Measurements from ENCODE around the gene CDK19. TPM values are rescaled to one million over a fixed set of nuclear protein-coding genes. Genes with fewer than 3 reads are reported as not detected.

Gene CDK19
- polyA plus RNA-seq, 1 of the 3 experiments (the other 2 are of a cell fraction), result 6.5 TPM

GRCh38 chr6:110587328-110587727, 227.9 kb downstream of the CDK19 start:
- Histone ChIP-seq H3K9me3 (no peaks in the 10 kb centered on the region), H3K4me3 (ENCODE audit: low read depth in 2 of 2, low read length in 1 of 2) (no peak overlapping the region), H3K27me3 (ENCODE audit: insufficient read depth) (no peaks in the 10 kb centered on the region), H3K36me3 (replicated peaks in 1 of 2; ENCODE audit: control insufficient read depth in 1 of 2, insufficient read depth in 2 of 2, low read length in 1 of 2) (no peaks in the 10 kb centered on the region), H3K4me1 (ENCODE audit: control insufficient read depth in 1 of 2, insufficient read depth in 2 of 2, low read depth in 1 of 2, low read length in 1 of 2) (no peaks in the 10 kb centered on the region), H3K4me2 (no peak overlapping the region), H4K20me1 (ENCODE audit: insufficient read depth) (no peaks in the 10 kb centered on the region), H3F3A (replicated peaks; ENCODE audit: insufficient read depth) (no peaks in the 10 kb centered on the region), H3K9ac (no peak overlapping the region), H3K27ac (ENCODE audit: low read depth in 2 of 2, low read length in 1 of 2) (no peak overlapping the region), H3K79me2 (ENCODE audit: insufficient read depth) (no peaks in the 10 kb centered on the region), H2AFZ (ENCODE audit: low read depth) (no peak overlapping the region), H3K9me2 (no peaks in the 10 kb centered on the region)
- TF ChIP-seq RCOR1 (IDR thresholded peaks at IDR 0.05; ENCODE audit: low read length) (no peak), JUND (IDR thresholded peaks at IDR 0.05) (no peak), IRF3 (IDR thresholded peaks at IDR 0.05; ENCODE audit: low read depth, low read length) (no peak), CTCF (IDR thresholded peaks at IDR 0.05) (no peak), ELF1 (IDR thresholded peaks at IDR 0.05) (no peak), ZBTB33 (IDR thresholded peaks at IDR 0.05; ENCODE audit: borderline replicate concordance, low read depth) (no peak), TCF12 (IDR thresholded peaks at IDR 0.05) (no peak), SIN3A (IDR thresholded peaks at IDR 0.05; ENCODE audit: borderline replicate concordance, low read depth, low read length) (no peak), MXI1 (IDR thresholded peaks at IDR 0.05; ENCODE audit: low read depth, low read length) (no peak), SMC3 (IDR thresholded peaks at IDR 0.05; ENCODE audit: low read depth, low read length) (no peak), NRF1 (IDR thresholded peaks at IDR 0.05; ENCODE audit: low read depth, low read length) (no peak), TEAD4 (IDR thresholded peaks at IDR 0.05; ENCODE audit: borderline replicate concordance, insufficient read depth) (no peak), FOSL2 (IDR thresholded peaks at IDR 0.05; ENCODE audit: borderline replicate concordance, low read depth) (no peak), MAX (IDR thresholded peaks at IDR 0.05; ENCODE audit: low read depth) (no peak)
- TF ChIP-seq, protein P1, sequence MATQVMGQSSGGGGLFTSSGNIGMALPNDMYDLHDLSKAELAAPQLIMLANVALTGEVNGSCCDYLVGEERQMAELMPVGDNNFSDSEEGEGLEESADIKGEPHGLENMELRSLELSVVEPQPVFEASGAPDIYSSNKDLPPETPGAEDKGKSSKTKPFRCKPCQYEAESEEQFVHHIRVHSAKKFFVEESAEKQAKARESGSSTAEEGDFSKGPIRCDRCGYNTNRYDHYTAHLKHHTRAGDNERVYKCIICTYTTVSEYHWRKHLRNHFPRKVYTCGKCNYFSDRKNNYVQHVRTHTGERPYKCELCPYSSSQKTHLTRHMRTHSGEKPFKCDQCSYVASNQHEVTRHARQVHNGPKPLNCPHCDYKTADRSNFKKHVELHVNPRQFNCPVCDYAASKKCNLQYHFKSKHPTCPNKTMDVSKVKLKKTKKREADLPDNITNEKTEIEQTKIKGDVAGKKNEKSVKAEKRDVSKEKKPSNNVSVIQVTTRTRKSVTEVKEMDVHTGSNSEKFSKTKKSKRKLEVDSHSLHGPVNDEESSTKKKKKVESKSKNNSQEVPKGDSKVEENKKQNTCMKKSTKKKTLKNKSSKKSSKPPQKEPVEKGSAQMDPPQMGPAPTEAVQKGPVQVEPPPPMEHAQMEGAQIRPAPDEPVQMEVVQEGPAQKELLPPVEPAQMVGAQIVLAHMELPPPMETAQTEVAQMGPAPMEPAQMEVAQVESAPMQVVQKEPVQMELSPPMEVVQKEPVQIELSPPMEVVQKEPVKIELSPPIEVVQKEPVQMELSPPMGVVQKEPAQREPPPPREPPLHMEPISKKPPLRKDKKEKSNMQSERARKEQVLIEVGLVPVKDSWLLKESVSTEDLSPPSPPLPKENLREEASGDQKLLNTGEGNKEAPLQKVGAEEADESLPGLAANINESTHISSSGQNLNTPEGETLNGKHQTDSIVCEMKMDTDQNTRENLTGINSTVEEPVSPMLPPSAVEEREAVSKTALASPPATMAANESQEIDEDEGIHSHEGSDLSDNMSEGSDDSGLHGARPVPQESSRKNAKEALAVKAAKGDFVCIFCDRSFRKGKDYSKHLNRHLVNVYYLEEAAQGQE (IDR thresholded peaks at IDR 0.05; ENCODE audit: low read depth, low read length), result no peak
- ChIA-PET POLR2A (no interaction called here), CTCF (interaction anchor here (1.3 kb wide), 1 partner anchor 59 kb away, joined by 5 read pairs; no protein-coding TSS in a partner anchor)
- DNase-seq, result no peak
- 64% methylated on average over 2 of the region's 2 CpGs for WGBS (ENCODE audit: low lambda C conversion rate)

Measured in SK-N-SH (cell line).